HG02610 (cell line): ENCODE measurements around the gene OR4K17.
"Not testable (repeated sequence)": the region's sequence is repeated elsewhere in the genome, so short reads cannot be mapped to it uniquely, and the experiment has no call there.

Experiments used
- ATAC-seq: cut with Tn5 transposase; IDR thresholded peaks from one replicate; pipeline ENCODE4 v1.9.1; 2021; ENCODE audit warnings: mild to moderate bottlenecking, moderate library complexity; ENCODE audit not compliant: unreplicated experiment

Gene OR4K17, protein sequence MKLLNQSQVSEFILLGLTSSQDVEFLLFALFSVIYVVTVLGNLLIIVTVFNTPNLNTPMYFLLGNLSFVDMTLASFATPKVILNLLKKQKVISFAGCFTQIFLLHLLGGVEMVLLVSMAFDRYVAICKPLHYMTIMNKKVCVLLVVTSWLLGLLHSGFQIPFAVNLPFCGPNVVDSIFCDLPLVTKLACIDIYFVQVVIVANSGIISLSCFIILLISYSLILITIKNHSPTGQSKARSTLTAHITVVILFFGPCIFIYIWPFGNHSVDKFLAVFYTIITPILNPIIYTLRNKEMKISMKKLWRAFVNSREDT

DNA sequence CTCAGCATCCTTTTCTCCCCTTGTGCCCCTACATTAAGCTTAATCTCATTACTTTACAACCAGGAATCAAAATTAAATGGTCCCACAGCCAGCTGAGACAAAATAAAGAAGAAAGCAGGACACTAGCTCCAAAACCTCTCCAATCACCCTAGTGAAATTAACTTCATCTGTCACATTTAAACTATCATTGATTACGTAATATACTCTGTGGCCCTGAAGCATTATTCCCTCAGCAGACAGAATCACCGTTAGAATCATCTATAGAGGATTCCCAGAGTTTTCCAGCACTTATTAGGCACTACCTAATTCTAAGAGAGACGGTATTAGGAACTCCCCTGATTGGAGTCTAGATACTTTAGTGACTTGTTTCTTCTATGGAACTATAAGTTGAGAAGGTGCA, at the start of gene OR4K17:
OR4K17 (plus strand) TSS at position 302 of the 400 bp plus-strand sequence. CDS start 6,761 bp downstream, outside the sequence.
- ATAC-seq = no peak

DNA sequence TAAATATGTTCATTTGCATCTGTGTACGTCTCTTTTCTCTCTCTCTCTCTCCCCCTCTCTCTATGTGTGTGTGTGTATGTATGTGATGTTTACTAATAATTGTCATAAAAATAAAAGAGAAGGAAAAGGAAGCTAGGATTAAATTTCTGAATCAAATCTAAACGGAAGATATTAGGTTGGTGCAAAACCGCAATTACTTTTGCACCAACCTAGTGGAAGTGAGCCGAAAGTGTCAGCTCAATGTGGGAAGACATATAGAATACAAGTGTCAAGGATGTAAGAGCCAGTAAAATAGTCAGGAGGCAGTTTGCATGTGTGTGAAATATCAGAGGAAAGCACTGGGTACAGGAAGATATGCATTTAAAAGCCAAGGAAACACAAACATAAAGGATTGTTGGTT, 18.5 kb upstream of the OR4K17 start:
- ATAC-seq = no peak

DNA sequence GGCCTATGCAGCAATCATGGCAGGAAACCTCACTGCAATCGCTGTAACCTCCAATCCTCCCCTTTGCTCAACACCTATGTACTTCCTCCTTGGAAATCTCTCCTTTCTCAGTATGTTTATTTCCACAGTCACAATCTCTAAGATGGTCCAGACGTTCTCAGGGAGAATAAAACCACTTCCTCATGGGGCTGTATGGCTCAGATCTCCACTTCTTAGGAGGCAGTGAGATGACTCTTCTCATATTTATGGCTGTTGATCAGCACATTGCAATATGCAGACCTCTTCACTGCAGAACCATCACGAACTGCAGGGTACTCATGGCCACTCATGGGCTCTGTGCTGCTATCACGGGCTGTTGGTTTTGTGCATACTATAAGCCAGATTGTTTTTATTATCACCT, 17.1 kb upstream of the OR4K17 start:
- ATAC-seq = no peak

DNA sequence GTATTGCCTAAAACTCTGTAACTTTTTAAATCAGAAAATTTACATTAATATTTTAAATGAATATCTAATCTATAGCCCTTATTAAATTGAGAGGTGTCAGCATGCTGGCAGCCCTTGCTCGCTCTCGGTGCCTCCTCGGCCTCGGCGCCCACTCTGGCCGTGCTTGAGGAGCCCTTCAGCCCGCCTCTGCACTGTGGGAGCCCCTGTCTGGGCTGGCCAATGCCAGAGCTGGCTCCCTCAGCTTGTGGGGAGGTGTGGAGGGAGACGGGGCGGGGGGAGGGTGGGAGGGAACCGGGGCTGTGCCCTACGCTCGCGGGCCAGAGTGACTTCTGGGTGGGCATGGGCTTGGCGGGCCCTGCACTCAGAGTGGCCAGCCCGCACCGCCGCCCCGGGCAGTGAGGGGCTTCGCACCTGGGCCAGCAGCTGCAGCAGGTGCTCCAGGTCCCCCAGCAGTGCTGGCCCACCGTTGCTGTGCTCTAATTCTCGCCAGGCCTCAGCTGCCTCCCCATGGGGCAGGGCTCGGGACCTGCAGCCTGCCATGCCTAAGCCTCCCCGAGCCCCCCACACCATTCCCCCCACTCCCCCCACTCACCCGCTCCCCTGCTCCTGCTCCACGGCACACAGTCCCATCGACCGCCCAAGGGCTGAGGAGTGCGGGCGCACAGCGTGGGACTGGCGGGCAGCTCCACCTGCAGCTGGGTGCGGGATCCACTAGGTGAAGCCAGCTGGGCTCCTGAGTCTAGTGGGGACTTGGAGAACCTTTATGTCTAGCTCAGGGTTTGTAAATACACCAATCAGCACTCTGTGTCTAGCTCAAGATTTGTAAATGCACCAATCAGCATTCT, 11.4 kb upstream of the OR4K17 start:
- ATAC-seq = not testable (repeated sequence)

DNA sequence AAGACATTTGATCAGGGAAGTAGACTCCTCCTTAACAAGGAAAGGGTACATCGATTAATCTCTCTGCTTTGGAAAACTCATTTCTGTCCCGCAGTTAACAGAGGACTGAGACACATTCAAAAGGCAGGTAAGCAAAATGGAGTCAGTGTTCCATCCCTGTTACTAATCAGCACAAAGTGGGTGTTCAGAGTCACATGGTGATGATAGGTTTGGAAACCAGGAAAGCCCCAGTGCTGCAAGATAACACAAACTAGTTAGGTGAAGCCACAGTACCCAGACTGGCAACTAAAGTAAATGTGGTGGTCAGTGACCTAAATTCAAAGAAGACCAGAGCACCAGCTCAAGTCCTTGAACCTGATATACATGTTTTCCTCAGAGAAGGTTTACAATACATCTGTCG, 1.8 kb downstream of the OR4K17 start:
- ATAC-seq = no peak

DNA sequence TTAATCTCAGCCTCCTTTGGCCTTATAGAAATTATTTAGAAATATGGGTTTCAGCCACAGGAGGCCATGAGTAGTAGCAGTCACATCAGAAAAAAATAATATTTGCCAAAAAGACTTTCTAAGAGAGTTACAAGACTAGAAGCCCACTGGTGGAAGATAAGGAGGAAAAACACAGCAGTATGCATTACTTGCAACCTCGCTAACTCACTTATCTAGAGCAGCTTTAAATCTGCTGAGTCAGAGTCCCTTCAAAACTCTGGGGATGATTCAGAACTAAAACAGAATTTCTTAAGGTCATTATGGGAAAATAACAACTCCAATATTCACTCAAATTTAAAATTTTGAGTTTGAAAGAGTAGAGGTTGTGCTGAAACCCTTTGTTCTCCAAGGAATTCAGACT, 6.2 kb downstream of the OR4K17 start:
- ATAC-seq = no peak

DNA sequence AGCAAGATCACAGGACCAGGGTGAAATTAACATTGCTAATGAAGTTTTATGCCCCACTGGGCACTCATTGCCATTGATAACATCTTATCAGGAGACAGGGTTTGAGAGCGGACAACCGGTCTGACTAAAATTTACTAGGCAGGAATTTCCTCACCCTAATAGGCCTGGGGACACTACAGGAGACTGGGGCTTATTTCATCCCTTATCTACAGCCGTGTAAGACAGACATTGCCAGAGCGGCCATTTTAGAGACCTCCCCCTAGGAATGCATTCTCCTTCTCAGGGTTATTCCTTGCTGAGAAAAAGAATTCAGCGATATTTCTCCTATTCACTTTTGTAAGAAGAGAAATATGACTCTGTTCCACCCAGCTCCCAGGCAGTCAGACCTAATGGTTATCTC, 8.3 kb downstream of the OR4K17 start:
- ATAC-seq = no peak

DNA sequence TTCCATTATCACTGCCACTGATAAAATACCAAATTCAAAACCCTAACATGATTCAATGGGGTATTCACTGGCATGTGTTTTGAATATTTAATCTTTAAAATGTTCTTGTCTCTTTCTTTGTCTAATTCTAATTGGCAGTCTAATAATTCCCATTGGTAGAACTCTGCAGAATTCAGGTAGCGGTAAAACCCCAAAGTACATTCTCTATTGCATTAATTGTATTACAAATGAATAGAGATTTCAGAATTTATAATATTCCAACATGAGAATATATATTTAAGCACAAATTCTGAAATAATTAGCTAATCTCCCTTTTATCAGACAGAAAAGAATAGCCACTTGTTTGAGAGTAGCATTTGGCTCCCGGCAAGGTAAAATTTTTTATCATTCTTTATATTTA, 28.0 kb downstream of the OR4K17 start, which contains the start of gene OR4N5:
OR4N5 (plus strand) TSS at position 301 of the 400 bp plus-strand sequence. CDS start 4,916 bp downstream, outside the sequence.
- no peak for ATAC-seq

DNA sequence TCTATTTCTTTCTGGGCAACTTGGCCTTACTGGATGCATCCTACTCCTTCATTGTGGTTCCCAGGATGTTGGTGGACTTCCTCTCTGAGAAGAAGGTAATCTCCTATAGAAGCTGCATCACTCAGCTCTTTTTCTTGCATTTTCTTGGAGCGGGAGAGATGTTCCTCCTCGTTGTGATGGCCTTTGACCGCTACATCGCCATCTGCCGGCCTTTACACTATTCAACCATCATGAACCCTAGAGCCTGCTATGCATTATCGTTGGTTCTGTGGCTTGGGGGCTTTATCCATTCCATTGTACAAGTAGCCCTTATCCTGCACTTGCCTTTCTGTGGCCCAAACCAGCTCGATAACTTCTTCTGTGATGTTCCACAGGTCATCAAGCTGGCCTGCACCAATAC, 33.4 kb downstream of the OR4K17 start:
- ATAC-seq = no peak

DNA sequence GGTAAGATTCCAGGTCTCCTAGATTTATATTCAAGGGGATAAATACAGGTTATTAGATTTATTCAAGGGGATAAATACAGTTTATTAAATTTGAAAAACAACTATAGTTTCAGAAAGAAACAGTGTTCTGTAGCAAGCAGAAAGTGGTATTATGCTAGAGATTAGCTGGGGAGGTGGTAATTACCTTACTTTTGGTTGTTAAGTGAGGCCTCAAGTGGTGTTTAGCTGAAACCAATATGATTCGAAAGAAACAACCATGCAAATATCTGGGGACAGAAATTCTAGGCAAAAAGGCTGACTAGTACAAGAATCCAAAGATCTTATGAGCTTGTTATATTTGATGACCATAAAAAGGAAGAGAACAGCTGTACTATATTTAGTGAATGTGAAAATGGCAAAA, 34.3 kb downstream of the OR4K17 start:
- ATAC-seq = no peak

DNA sequence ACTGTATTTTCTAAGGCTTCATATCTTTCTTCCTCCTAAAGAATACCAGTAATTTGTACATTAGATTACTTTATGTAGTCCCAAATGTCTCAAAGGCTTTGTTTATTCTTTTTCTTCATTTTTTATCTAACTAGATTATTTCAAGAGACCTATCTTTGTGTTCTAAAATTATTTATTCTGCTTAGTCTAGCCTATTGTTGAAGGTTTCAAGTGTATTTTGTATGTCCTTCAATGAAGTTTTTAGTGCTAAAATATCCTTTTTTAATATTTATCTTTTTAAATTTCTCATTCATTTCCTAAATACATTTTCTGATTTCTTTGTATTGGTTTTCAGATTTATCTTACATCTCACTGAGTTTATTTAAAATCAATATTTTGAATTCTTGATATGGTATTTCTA, 53.9 kb downstream of the OR4K17 start:
- no peak for ATAC-seq

DNA sequence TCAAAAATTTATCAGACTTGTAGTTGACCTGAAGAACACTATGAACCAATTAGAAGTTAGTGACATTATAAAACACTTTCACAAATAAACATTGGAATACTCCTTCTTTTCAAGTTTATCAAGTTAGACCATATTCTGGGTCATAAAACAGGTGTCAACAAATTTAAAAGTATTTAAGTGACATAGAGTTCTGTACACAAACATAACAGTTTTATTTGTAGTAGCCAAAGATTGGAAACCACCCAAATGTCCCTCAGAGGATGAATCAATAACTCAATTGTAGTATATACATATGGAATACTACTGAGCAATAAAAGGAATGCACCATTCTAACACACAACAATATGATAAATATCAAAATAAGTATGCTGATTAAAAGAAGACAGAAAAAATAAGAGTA, 56.6 kb downstream of the OR4K17 start:
- no peak for ATAC-seq

DNA sequence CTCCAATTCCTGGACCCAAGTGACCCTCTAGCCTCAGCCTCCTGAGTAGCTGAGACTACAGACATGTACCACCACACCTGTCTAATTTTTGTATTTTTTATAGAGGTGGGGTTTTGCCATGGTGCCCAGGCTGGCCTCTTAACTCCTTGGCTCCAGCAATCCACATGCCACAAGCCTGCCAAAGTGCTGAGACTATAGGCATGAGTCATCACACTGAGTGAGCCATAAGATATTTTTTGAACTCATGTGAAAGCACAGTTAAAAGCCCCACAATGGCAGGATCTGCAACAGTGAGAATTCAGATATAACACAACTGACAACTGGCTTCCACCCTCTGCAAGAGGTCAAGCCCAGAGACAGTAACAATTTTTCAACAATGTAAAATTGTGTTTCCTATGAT, 59.3 kb downstream of the OR4K17 start:
- ATAC-seq = not testable (repeated sequence)
